ENCODE results near the gene HECW1.

The HECW1 gene

GRCh38 chr7:43192806-43193460 lies 80.5 kb downstream of the HECW1 start:
- no peak overlapping the region for H4K8ac ChIP-seq (ENCODE audit: low read length)
- H4K91ac ChIP-seq (ENCODE audit: low read length) = no peak overlapping the region
- H3K4me2 ChIP-seq (ENCODE audit: low read length, poor library complexity, severe bottlenecking) = no peak overlapping the region
- WGBS = 97% methylated on average over 7 of the region's 7 CpGs
- no peaks in the 10 kb centered on the region for H3K9me3 ChIP-seq (ENCODE audit: control insufficient read depth, low read length)
- peaks cover 0 to 6% of the 10 kb centered on the region in 2 experiments for H3K27me3 ChIP-seq (ENCODE audit: control insufficient read depth in 1 of 2, insufficient read depth in 1 of 2, low read length in 2 of 2)
- no peak overlapping the region for H3K27ac ChIP-seq (ENCODE audit: low read length, poor library complexity, severe bottlenecking)
- no peak overlapping the region for H3K4me3 ChIP-seq (ENCODE audit: insufficient read depth in 1 of 2, low read depth in 1 of 2, low read length in 2 of 2)
- no peak overlapping the region for H3K23ac ChIP-seq (ENCODE audit: low read length in 2 of 2)
- no peak overlapping the region for H2BK120ac ChIP-seq (ENCODE audit: low read depth, low read length)
- DNase-seq = no peak
- no peak overlapping the region for H2BK15ac ChIP-seq (ENCODE audit: low read depth, poor library complexity, severe bottlenecking)
- no peak overlapping the region for H3K18ac ChIP-seq (ENCODE audit: low read depth in 1 of 2, low read length in 2 of 2)
- H2AK5ac ChIP-seq (ENCODE audit: low read length, severe bottlenecking) = no peak overlapping the region
- no peaks in the 10 kb centered on the region for H3K79me1 ChIP-seq (replicated peaks; ENCODE audit: low read length, poor library complexity, severe bottlenecking)
- H2BK12ac ChIP-seq (ENCODE audit: low read length in 2 of 2) = no peak overlapping the region
- H2BK5ac ChIP-seq (ENCODE audit: low read depth, low read length, poor library complexity, severe bottlenecking) = no peak overlapping the region
- no peaks in the 10 kb centered on the region for H3K36me3 ChIP-seq (ENCODE audit: control insufficient read depth in 1 of 2, insufficient read depth in 2 of 2, low read depth in 1 of 2, low read length in 2 of 2)
- no peak overlapping the region for H3K4ac ChIP-seq (ENCODE audit: low read depth in 1 of 2, low read length in 2 of 2)
- H3K9ac ChIP-seq (ENCODE audit: low read length) = no peak overlapping the region
- H3K4me1 ChIP-seq (ENCODE audit: control insufficient read depth, insufficient read depth, low read depth, low read length) = peaks cover 4% of the 10 kb centered on the region
- H2AFZ ChIP-seq (ENCODE audit: low read depth, low read length) = no peak overlapping the region
- no peak overlapping the region for H3K14ac ChIP-seq (ENCODE audit: low read length in 2 of 2)

- Histone ChIP-seq H3K36me3 (ENCODE audit: control insufficient read depth in 1 of 2, insufficient read depth in 2 of 2, low read depth in 1 of 2, low read length in 2 of 2) (no peaks in the 10 kb centered on the region), H2BK120ac (ENCODE audit: low read depth, low read length) (no peak overlapping the region), H2BK12ac (ENCODE audit: low read length in 2 of 2) (no peak overlapping the region), H3K9ac (ENCODE audit: low read length) (no peak overlapping the region), H3K27me3 (ENCODE audit: control insufficient read depth in 1 of 2, insufficient read depth in 1 of 2, low read length in 2 of 2) (no peaks in the 10 kb centered on the region), H3K9me3 (ENCODE audit: control insufficient read depth, low read length) (no peaks in the 10 kb centered on the region), H3K23ac (ENCODE audit: low read length in 2 of 2) (no peak overlapping the region), H4K8ac (ENCODE audit: low read length) (no peak overlapping the region), H2BK15ac (ENCODE audit: low read depth, poor library complexity, severe bottlenecking) (no peak overlapping the region), H2BK5ac (ENCODE audit: low read depth, low read length, poor library complexity, severe bottlenecking) (no peak overlapping the region), H4K91ac (ENCODE audit: low read length) (no peak overlapping the region), H2AK5ac (ENCODE audit: low read length, severe bottlenecking) (no peak overlapping the region), H3K4me2 (ENCODE audit: low read length, poor library complexity, severe bottlenecking) (no peak overlapping the region), H3K27ac (ENCODE audit: low read length, poor library complexity, severe bottlenecking) (no peak overlapping the region), H3K79me1 (replicated peaks; ENCODE audit: low read length, poor library complexity, severe bottlenecking) (no peaks in the 10 kb centered on the region), H3K14ac (ENCODE audit: low read length in 2 of 2) (no peak overlapping the region), H3K4ac (ENCODE audit: low read depth in 1 of 2, low read length in 2 of 2) (no peak overlapping the region), H3K18ac (ENCODE audit: low read depth in 1 of 2, low read length in 2 of 2) (no peak overlapping the region), H2AFZ (ENCODE audit: low read depth, low read length) (no peak overlapping the region), H3K4me1 (ENCODE audit: control insufficient read depth, insufficient read depth, low read depth, low read length) (peaks cover 10% of the 10 kb centered on the region), H3K4me3 (ENCODE audit: insufficient read depth in 1 of 2, low read depth in 1 of 2, low read length in 2 of 2) (no peak overlapping the region)
- no peak for DNase-seq
- WGBS = 83% methylated on average over 2 of the region's 2 CpGs
Measured at GRCh38 chr7:43193893-43194292, 81.4 kb downstream of the HECW1 start.

- Histone ChIP-seq H4K8ac (ENCODE audit: low read length) (no peak overlapping the region), H3K14ac (ENCODE audit: low read length in 2 of 2) (no peak overlapping the region), H2AFZ (ENCODE audit: low read depth, low read length) (no peak overlapping the region), H3K27me3 (ENCODE audit: control insufficient read depth in 1 of 2, insufficient read depth in 1 of 2, low read length in 2 of 2) (no peaks in the 10 kb centered on the region), H3K9ac (ENCODE audit: low read length) (no peak overlapping the region), H3K4me1 (ENCODE audit: control insufficient read depth, insufficient read depth, low read depth, low read length) (peaks cover 11% of the 10 kb centered on the region), H3K4me3 (ENCODE audit: insufficient read depth in 1 of 2, low read depth in 1 of 2, low read length in 2 of 2) (no peak overlapping the region), H3K18ac (ENCODE audit: low read depth in 1 of 2, low read length in 2 of 2) (no peak overlapping the region), H3K4ac (ENCODE audit: low read depth in 1 of 2, low read length in 2 of 2) (no peak overlapping the region), H2BK5ac (ENCODE audit: low read depth, low read length, poor library complexity, severe bottlenecking) (no peak overlapping the region), H3K79me1 (replicated peaks; ENCODE audit: low read length, poor library complexity, severe bottlenecking) (no peaks in the 10 kb centered on the region), H3K23ac (ENCODE audit: low read length in 2 of 2) (no peak overlapping the region), H3K36me3 (ENCODE audit: control insufficient read depth in 1 of 2, insufficient read depth in 2 of 2, low read depth in 1 of 2, low read length in 2 of 2) (no peaks in the 10 kb centered on the region), H4K91ac (ENCODE audit: low read length) (no peak overlapping the region), H2AK5ac (ENCODE audit: low read length, severe bottlenecking) (no peak overlapping the region), H2BK120ac (ENCODE audit: low read depth, low read length) (no peak overlapping the region), H3K4me2 (ENCODE audit: low read length, poor library complexity, severe bottlenecking) (no peak overlapping the region), H3K27ac (ENCODE audit: low read length, poor library complexity, severe bottlenecking) (no peak overlapping the region), H2BK15ac (ENCODE audit: low read depth, poor library complexity, severe bottlenecking) (no peak overlapping the region), H3K9me3 (ENCODE audit: control insufficient read depth, low read length) (no peaks in the 10 kb centered on the region), H2BK12ac (ENCODE audit: low read length in 2 of 2) (no peak overlapping the region)
- 94% methylated on average over 7 of the region's 7 CpGs for WGBS
- no peak for DNase-seq
Measured at GRCh38 chr7:43195256-43195655, 82.8 kb downstream of the HECW1 start.

GRCh38 chr7:43195768-43196167 lies 83.3 kb downstream of the HECW1 start:
- Histone ChIP-seq H2BK120ac (ENCODE audit: low read depth, low read length) (no peak overlapping the region), H3K4me2 (ENCODE audit: low read length, poor library complexity, severe bottlenecking) (no peak overlapping the region), H2BK15ac (ENCODE audit: low read depth, poor library complexity, severe bottlenecking) (no peak overlapping the region), H4K8ac (ENCODE audit: low read length) (no peak overlapping the region), H2BK5ac (ENCODE audit: low read depth, low read length, poor library complexity, severe bottlenecking) (no peak overlapping the region), H3K9me3 (ENCODE audit: control insufficient read depth, low read length) (no peaks in the 10 kb centered on the region), H3K18ac (ENCODE audit: low read depth in 1 of 2, low read length in 2 of 2) (no peak overlapping the region), H3K27me3 (ENCODE audit: control insufficient read depth in 1 of 2, insufficient read depth in 1 of 2, low read length in 2 of 2) (no peaks in the 10 kb centered on the region), H3K4me1 (ENCODE audit: control insufficient read depth, insufficient read depth, low read depth, low read length) (peaks cover 11% of the 10 kb centered on the region), H2AFZ (ENCODE audit: low read depth, low read length) (no peak overlapping the region), H3K36me3 (ENCODE audit: control insufficient read depth in 1 of 2, insufficient read depth in 2 of 2, low read depth in 1 of 2, low read length in 2 of 2) (no peaks in the 10 kb centered on the region), H4K91ac (ENCODE audit: low read length) (no peak overlapping the region), H3K14ac (ENCODE audit: low read length in 2 of 2) (no peak overlapping the region), H3K27ac (ENCODE audit: low read length, poor library complexity, severe bottlenecking) (no peak overlapping the region), H3K79me1 (replicated peaks; ENCODE audit: low read length, poor library complexity, severe bottlenecking) (no peaks in the 10 kb centered on the region), H2BK12ac (ENCODE audit: low read length in 2 of 2) (no peak overlapping the region), H3K4me3 (ENCODE audit: insufficient read depth in 1 of 2, low read depth in 1 of 2, low read length in 2 of 2) (no peak overlapping the region), H3K9ac (ENCODE audit: low read length) (no peak overlapping the region), H2AK5ac (ENCODE audit: low read length, severe bottlenecking) (no peak overlapping the region), H3K4ac (ENCODE audit: low read depth in 1 of 2, low read length in 2 of 2) (no peak overlapping the region), H3K23ac (ENCODE audit: low read length in 2 of 2) (no peak overlapping the region)
- no peak for DNase-seq
- WGBS = 98% methylated on average over 5 of the region's 5 CpGs
